AG09309 (cell line): Measurements from ENCODE around the gene BMAL1.

Source experiments
- DNase-seq: peaks from one replicate; pipeline ENCODE4 v3.0.0-alpha.2; 2010; ENCODE audit warnings: low read depth
- H3K4me3 ChIP-seq: 2 replicates; pipeline ENCODE4 v1.5.1; 2011; ENCODE audit warnings: mild to moderate bottlenecking, low read depth, low read length, moderate library complexity; ENCODE audit not compliant: control insufficient read depth
- CTCF ChIP-seq: IDR thresholded peaks from 2 replicates; pipeline ENCODE4 v1.5.1; 2011; ENCODE audit warnings: mild to moderate bottlenecking, low read depth, low read length, inconsistent platforms; ENCODE audit not compliant: insufficient read depth, control insufficient read depth; ENCODE audit errors: missing control alignments

BMAL1 gene

DNA sequence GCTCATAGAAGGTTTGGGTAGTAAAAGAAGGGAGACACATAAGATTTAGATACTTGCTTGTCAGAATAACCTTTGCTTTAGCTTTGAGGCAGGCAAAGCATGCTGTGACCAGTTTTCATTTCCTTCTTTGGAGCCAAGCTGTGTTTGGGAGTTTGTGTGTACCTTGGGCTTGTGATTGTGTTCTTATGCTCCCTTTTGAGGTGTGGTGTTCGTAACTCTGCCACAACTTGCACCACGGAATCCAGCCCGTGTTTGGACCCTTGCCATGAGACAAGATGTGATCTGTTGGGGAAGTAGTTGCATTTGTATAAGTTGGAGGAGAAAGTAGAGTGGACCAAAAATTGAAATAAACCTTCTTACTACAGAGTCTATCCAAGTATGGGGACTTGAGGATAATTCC is 34.0 kb downstream of the BMAL1 start:
- H3K4me3 ChIP-seq: no peak overlapping the region
- no peak for TF ChIP-seq CTCF
- DNase-seq: no peak

- DNase-seq: no peak
- no peak overlapping the region for H3K4me3 ChIP-seq
- no peak for TF ChIP-seq CTCF
Measured at GRCh38 chr11:13313005-13313819, 35.6 kb downstream of the BMAL1 start.

DNA sequence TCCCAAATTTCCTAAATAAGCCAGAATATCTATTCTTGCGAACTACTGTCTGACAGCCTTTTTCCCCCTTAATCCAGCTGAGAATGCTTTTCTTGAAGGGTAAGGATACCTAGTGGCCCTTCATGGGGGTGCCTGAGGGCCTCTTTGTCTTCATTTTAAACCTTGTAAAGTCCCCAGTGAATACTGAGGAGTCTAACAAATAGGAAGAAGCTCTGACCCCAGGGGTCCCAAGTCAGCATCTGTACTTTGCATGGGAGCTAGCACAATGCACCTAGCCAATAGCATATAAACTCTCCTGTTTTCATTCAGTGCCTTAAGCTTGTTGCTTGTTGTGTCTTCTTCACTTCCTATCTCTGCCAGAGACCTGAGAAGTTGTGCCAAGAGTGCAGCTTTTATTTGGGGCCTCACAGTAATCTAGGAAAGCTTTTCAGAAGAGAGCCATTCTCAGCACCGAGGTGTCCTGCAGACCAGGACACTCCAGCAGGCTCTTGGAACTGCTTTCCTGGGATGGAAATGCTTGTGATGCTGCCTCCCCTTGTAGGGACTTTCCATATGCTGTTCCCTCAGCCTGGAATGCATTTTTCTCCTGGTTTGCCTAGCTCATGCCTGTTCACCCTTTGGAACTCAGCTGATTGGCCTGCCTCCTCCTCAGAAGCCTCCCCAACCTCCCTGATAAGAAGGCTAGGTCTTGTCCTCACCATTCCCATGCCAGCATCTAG is 37.2 kb downstream of the BMAL1 start:
- TF ChIP-seq CTCF: no peak
- H3K4me3 ChIP-seq: no peak overlapping the region
- DNase-seq: no peak

DNA sequence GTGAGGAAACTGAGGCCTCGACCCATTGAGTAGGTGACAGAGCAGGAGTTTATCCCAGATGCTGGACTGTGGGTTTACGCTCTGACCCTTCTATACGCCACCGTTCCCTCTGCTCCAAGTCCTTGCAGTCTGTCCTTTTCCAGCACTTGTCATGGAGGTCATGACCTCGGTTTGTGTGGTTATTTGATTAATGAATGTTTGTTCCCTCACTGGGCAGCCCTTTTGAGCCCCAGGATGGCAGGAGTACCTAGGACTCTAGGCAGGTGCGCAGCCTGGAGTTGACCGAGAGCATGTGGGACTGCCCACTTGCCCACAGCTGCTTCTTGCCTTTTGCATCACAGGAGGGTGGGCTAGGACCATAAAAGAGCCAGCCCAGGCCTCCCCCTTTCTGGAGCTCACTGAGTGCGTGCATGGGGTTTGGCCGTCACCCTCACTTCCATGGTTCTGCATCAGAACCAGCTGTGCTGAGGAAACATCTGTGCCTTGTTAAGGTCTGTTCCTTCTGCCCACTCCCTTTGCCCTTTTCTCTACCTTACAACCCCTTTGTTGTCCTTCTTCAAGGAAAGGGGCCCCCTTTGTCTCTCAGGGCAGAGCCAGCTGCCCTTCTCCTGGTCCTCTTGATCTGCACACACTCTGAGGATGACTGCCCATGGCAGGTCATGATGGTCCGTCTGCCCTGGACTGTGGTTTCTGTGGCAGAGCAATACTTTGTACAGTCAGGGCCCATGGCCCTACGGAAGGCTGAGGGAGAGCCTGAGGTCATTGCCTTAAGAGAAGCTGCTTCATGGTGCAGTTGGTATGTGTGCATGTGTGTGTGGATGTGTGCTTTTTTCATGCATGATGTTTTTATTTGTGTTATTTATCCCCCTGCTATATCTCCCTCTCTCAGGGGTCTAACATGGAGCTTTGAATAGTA is 38.2 kb downstream of the BMAL1 start:
- no peak for DNase-seq
- TF ChIP-seq CTCF: no peak
- no peak overlapping the region for H3K4me3 ChIP-seq

DNA sequence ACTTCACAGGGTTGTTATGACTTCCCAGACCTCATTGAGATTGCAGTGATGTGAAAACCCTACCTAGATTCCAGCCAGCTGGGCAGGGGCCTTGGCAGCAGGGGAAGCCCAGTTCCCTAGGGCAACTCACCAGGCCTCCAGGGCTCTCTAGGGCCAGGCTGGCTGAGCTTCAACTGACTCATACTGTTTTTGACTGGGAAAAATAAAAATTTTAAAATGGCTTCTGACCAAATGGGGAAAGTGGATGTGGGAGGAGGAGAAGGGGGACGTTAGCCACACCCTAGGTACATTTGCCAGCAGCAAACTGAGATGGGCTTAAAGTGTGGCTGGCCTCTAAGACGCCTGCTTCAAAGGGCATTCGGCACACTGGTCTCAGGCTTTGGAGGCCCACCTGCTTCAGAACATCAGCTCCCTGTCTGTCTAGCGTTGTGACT is 39.0 kb downstream of the BMAL1 start:
- DNase-seq: no peak
- no peak overlapping the region for H3K4me3 ChIP-seq
- TF ChIP-seq CTCF: no peak
